ENCODE results near the gene NAXE. TPM values are rescaled to one million over a fixed set of nuclear protein-coding genes. Genes with fewer than 3 reads are reported as not detected.
"Not testable (repeated sequence)": the region's sequence is repeated elsewhere in the genome, so short reads cannot be mapped to it uniquely, and the experiment has no call there.

Gene NAXE
- total RNA-seq, 1 experiment from 2014 or later, result 216 TPM

DNA sequence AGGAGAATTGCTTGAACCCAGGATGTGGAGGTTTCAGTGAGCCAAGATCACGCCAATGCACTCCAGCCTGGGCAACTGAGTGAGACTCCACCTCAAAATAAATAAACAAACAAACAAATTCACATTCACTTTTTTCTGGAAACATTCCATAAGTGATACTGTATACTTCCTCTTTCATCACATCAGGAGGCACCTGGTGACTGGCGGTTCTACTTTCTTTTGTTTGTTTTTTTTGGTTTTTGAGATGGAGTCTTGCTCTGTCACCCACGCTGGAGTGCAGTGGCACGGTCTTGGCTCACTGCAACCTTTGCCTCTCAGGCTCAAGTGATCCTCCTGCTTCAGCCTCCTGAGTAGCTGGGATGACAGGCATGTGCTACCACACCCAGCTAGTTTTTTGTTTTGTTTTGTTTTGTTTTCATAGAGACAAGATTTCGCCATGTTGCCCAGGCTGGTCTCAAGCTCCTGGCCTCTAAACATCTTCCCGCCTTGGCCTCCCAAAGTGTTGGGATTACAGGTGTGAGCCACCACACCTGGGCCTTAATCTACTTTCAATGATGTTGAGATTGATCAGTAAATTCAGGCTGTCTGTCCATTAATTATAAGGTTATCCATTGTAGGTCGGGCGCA is 38.4 kb downstream of the NAXE start:
- DNase-seq (ENCODE audit: low read depth, low spot score), result no peak
- in situ Hi-C loops (cut with HindIII; ENCODE audit: low pct_unique_long_range_greater_than_20kb, low sequenced_read_pairs), result no loop called here

DNA sequence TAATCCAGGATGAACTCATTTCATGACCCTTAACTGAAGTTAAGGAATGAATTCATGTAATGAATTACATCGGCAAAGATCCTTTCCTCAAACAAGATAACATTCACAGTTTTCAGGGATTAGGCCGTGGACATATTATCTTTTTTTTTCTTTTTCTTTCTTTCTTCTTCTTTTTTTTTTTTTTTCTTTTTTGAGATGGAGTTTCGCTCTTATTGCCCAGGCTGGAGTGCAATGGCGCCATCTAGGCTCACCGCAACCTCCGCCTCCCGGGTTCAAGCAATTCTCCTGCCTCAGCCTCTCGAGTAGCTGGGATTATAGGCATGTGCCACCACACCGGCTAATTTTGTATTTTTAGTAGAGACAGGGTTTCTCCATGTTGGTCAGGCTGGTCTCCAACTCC is 39.6 kb downstream of the NAXE start:
- in situ Hi-C loops (cut with HindIII; ENCODE audit: low pct_unique_long_range_greater_than_20kb, low sequenced_read_pairs); DNase-seq (ENCODE audit: low read depth, low spot score): not testable (repeated sequence)

DNA sequence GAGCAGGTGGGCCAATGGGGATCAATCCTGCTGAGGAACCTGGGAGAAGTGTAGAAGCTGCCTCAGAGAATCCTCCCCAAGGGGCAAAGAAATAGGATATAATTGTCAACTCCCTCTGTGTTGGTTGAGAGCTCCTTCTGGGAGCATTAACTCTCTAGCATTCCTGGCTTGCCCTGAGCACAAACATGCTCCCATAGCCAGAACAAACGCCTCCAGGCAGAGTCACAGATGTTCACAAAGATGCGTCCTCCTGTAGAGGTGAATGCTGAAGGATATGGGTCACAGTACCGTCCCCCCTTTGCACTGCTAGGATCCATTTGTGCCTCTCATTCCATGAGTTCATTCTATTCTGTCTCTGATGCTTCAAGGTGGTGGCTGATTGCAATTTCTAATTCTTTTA is 40.8 kb downstream of the NAXE start:
- no peak for DNase-seq (ENCODE audit: low read depth, low spot score)
- in situ Hi-C loops (cut with HindIII; ENCODE audit: low pct_unique_long_range_greater_than_20kb, low sequenced_read_pairs), result no loop called here

DNA sequence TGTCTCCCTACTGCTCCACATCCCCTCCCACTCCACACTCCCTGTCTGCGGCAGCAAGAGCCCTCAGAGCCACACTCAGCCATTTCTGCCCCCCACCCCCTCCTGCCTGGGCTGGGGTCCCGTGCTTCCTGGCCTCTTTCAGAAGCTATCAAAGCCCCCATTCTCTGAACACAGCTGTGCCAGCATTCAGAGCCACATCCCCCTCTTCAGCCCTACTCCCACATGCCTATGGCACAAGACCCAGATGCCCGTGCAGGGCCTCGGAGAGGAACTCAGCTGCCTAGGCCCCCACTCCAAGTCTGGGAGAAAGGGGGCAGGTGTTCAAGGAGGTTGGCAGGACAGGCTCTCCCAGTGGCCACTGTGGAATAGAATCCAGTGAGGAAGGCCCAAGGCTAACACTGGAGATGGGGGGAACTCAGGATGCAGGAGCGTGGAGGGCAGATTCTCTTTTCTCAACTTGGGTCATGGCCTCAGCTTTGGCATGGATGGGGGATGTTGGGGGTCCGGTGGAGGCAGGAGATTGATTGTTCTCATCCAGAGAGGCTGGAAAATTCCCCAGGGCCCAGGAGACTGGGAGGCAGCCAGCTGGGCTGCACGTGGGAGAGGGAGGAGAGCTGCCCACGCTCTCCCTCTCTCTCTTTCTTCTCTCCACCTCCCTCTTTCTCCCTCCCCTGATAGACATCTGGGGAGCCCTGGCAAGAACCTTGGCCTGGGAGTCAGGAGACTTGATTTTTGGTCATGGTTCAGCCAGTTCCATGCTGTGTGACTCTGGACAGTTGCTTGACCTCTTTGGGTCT is 46.8 kb downstream of the NAXE start:
- no peak for DNase-seq (ENCODE audit: low read depth, low spot score)
- in situ Hi-C loops (cut with HindIII; ENCODE audit: low pct_unique_long_range_greater_than_20kb, low sequenced_read_pairs), result no loop called here

DNA sequence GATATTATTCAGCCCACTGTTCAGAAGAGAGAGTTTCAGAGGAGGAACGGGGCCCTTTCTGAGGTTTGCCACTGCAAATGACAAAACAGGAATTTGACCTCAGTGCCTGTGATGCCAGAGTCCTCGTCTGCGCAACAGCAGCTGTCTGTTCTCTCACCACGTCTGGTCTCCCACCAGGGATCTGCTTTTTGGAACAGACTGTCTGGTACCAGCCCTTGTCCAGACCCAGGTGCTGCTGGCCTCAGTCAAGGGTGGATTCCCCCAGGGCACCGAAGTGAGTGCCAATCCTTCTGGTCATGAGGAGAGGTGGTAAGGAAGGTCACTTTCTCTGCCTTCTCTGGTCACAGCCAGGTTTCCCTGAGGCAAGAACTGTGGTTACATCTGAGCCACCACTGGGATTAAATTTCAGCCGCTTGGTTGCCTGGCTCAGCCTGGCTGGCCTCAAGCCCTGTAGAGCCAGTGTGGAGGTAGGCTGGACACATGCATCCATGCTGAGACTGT is 48.1 kb downstream of the NAXE start:
- in situ Hi-C loops (cut with HindIII; ENCODE audit: low pct_unique_long_range_greater_than_20kb, low sequenced_read_pairs), result no loop called here
- DNase-seq (ENCODE audit: low read depth, low spot score), result no peak

DNA sequence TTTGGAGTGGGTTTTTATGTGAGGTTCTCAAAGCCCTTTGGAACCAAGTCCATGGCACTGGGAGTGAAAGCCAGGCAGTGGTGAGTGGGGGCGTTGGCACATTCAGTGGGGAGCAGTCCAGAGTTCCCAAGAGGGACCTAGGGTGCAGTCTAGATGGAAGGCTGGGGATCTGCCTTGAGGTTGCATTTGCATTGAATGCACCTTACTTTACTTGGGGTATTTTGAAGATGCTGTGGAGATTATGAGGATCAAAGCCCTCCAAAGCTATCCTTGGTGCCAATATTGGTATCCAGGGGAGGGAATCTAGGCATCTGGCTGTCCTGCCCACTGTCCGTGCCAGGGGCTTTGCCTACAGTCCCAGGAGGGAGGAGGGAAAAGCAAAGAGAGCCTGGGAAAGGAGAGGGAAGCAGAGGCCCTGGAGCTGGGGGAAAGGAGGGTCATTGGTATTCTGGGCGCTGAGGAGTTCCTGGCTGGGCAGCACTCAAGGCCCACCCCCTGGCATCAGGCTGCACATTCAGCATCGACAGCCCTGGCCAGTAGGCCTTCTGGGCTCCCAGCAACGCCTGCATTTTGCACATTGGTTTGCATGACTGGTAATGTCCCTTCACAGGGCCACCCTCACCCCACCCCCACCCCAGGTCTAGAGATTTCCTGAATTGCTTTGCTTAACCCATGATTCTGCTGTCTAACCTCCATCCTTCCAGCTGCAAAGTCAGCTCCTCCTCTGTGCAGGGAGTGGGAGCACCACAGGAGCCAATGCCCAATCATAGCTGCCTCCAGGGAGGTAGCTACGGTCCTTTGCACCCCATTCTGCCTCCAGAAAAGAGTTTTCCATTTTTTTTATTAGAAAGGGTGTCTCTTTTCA is 49.5 kb downstream of the NAXE start:
- no peak for DNase-seq (ENCODE audit: low read depth, low spot score)
- in situ Hi-C loops (cut with HindIII; ENCODE audit: low pct_unique_long_range_greater_than_20kb, low sequenced_read_pairs), result no loop called here

DNA sequence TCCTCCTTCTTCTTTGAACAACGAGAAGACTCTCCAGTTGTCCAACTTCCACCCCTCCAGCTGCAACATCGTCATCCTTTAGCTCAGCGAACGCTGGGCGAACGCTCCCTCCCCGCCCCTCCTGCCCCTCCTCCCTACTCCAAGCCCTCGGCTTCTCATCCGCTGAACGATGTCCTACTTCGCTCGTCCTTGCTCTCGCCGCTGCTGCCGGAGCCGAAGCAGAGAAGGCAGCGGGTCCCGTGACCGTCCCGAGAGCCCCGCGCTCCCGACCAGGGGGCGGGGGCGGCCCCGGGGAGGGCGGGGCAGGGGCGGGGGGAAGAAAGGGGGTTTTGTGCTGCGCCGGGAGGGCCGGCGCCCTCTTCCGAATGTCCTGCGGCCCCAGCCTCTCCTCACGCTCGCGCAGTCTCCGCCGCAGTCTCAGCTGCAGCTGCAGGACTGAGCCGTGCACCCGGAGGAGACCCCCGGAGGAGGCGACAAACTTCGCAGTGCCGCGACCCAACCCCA is 50.2 kb downstream of the NAXE start, which contains the start of gene BCAN:
TSS of gene BCAN (plus strand) at position 357 of the 504 bp plus-strand sequence. CDS start 3,938 bp downstream, outside the sequence.
- DNase-seq (ENCODE audit: low read depth, low spot score), result peak; percentile 79
- in situ Hi-C loops (cut with HindIII; ENCODE audit: low pct_unique_long_range_greater_than_20kb, low sequenced_read_pairs), result no loop called here

DNA sequence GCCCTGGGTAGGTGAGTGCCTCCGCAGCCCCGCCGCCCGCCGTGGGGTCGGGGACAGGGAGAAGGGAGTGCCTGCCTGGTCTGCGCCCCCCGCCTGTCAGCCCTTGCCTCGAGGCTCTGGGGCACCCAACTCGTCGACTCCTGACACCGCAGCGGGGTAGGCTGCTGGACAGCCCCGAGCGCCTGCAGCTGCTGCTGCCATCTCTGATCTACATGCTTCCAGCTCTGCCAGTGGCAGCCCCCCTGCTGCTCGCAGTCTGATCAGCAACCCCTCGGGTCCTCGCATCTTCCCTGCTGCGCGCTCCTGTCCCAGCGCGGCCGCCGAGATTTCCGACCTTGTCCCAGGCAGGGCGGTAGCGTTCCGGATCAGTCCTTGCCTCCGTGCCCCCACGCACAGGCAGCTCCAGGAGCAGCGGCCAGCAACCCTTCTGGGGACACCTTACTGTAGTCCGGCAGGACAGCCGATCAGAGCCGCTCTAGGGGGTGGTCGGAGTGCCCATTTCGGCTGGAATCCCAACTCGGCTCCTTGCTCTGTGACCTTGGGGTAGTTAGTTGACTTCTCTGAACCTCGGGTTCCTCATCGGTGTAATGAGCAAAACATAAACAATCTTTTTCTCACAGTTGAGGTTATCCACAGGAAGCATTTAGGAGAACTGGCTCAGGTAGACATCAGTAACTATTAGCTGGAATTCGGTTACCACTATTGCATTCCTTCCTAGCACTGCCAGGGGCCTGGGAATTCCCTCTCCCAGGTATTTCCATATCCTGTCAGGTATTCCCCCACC is 50.9 kb downstream of the NAXE start:
- in situ Hi-C loops (cut with HindIII; ENCODE audit: low pct_unique_long_range_greater_than_20kb, low sequenced_read_pairs), result no loop called here

DNA sequence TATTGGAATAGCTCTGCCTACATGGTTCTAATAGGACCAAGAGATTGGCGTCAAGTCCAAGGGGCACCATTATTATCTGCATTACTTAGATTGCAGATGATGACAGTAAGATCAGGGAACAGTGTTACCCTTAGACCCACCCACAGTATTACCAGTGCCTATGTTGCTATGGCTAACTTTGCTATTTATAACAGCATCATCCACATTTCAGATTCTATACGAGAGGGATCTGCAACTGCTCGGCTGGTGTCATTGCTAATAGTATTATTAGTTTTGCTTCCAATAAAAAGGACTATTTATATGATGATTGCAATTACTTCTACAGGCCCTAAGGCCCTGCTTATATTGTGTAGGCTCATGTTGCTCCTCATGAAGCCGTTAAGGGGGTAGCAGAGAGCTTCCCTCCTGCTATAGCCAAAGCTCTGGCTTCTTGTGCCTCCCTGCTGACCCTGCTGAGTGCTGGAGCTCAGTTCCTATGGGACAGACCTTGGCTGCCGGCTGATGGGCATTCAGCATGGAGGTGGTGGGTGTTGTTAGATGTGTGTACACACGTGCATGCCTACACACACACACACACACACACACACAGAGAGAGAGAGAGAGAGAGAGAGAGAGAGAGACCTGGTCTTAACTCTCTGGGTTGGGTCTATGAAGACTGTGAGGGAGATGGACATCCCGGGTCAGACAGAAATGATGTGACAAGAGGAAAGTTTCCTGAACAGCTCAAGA is 51.6 kb downstream of the NAXE start:
- no peak for DNase-seq (ENCODE audit: low read depth, low spot score)
- in situ Hi-C loops (cut with HindIII; ENCODE audit: low pct_unique_long_range_greater_than_20kb, low sequenced_read_pairs), result no loop called here

More for the DNA sequence above, 50.9 kb downstream of the NAXE start:
- no peak for DNase-seq (ENCODE audit: low read depth, low spot score)

DNA sequence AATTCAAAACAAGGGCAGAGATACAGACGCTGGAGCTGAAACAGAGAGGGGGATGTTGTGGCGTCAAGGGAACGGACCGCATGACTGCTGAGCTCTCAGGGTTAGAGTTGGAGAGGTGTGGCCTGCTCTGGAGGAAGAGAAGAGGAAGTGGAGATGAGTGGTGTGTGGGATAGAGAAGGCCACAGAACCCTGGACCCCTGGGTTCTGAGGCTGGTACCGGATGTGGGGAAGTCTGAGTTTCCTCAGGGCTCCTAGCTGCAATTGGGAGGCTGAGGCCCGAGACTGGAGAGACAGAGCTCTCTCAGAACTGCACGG is 52.2 kb downstream of the NAXE start:
- no peak for DNase-seq (ENCODE audit: low read depth, low spot score)
- in situ Hi-C loops (cut with HindIII; ENCODE audit: low pct_unique_long_range_greater_than_20kb, low sequenced_read_pairs), result no loop called here

Other genes with a start within 250 kb of the NAXE start
- gene RHBG, start 222.6 kb upstream of the NAXE start, total RNA-seq (2014; rRNA removed; shearing (Covaris generic)), result not detected in 2 replicates
- gene MEF2D, start 91.0 kb upstream of the NAXE start, total RNA-seq (2014; rRNA removed; shearing (Covaris generic)), result 19.6 and 19.9 TPM in 2 replicates
- gene IQGAP3, start 19.2 kb upstream of the NAXE start, total RNA-seq (2014; rRNA removed; shearing (Covaris generic)), result 10.1 and 10.3 TPM in 2 replicates
- gene TTC24, start 12.1 kb upstream of the NAXE start, total RNA-seq (2014; rRNA removed; shearing (Covaris generic)), result not detected in 2 replicates
- gene GPATCH4, start 9.7 kb downstream of the NAXE start, total RNA-seq (2014; rRNA removed; shearing (Covaris generic)), result 26.4 and 27.3 TPM in 2 replicates
- not detected in 2 replicates for gene HAPLN2, start 27.6 kb downstream of the NAXE start, total RNA-seq (2014; rRNA removed; shearing (Covaris generic))
- gene BCAN, start 50.3 kb downstream of the NAXE start, total RNA-seq (2014; rRNA removed; shearing (Covaris generic)), result 34.2 and 43.7 TPM in 2 replicates
- gene NES, start 85.6 kb downstream of the NAXE start, total RNA-seq (2014; rRNA removed; shearing (Covaris generic)), result 81.0 and 97.4 TPM in 2 replicates
- 0.29 TPM in 1 of 2 replicates, not detected in the other for gene CRABP2, start 113.8 kb downstream of the NAXE start, total RNA-seq (2014; rRNA removed; shearing (Covaris generic))
- gene METTL25B, start 136.7 kb downstream of the NAXE start, total RNA-seq (2014; rRNA removed; shearing (Covaris generic)), result 12.5 and 15.1 TPM in 2 replicates
- 20.0 and 29.1 TPM in 2 replicates for gene ISG20L2, start 137.0 kb downstream of the NAXE start, total RNA-seq (2014; rRNA removed; shearing (Covaris generic))
- gene MRPL24, start 149.3 kb downstream of the NAXE start, total RNA-seq (2014; rRNA removed; shearing (Covaris generic)), result 152 and 180 TPM in 2 replicates
- 189 and 191 TPM in 2 replicates for gene HDGF, start 159.9 kb downstream of the NAXE start, total RNA-seq (2014; rRNA removed; shearing (Covaris generic))
- 30.6 and 34.0 TPM in 2 replicates for gene PRCC, start 175.8 kb downstream of the NAXE start, total RNA-seq (2014; rRNA removed; shearing (Covaris generic))
- 0.32 TPM in 1 of 2 replicates, not detected in the other for gene SH2D2A, start 225.1 kb downstream of the NAXE start, total RNA-seq (2014; rRNA removed; shearing (Covaris generic))

Data from SK-MEL-5 (cell line).